ENCODE measurements around the gene PNRC2. TPM values are rescaled to one million over a fixed set of nuclear protein-coding genes. Genes with fewer than 3 reads are reported as not detected.
"Not testable (repeated sequence)": the region's sequence is repeated elsewhere in the genome, so short reads cannot be mapped to it uniquely, and the experiment has no call there.

Gene PNRC2
- total RNA-seq, 1 experiment from 2014 or later, result 166 TPM

DNA sequence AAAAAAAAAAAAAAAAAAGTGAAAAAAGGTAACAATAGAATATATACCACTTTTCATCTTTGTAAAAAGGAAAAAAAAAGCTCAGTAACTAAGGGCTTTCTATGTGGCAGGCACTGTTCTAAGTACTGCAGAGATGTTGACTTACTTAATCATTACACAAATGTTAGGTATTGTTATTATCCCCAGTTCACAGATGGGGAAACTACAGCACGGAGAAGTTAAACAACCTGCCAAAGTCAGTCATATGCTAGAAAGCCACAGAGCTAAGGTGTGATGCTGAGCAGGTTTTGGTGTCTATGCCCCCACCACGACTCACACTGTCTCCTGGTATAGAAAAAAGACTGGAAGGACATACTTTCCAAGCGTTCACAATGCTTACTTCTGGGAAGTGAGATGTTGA is 6.6 kb upstream of the PNRC2 start:
- Mint-ChIP-seq H3K9me3 (no peaks in the 10 kb centered on the region), H3K27ac (no peak overlapping the region), H3K36me3 (no peaks in the 10 kb centered on the region), H3K27me3 (ENCODE audit: low read depth) (no peaks in the 10 kb centered on the region), H3K4me3 (no peak overlapping the region), H3K4me1 (peaks cover 25% of the 10 kb centered on the region)
- DNase-seq (ENCODE audit: low spot score) (no peak), ATAC-seq (no peak)
- ChIA-PET POLR2A (interaction anchor here (0.6 kb wide), 1 partner anchor 27 kb away, joined by 4 read pairs; the partner anchor contains the start of gene SRSF10), CTCF (interaction anchor here (0.6 to 1.8 kb wide), 5 partner anchors 43 to 583 kb away, joined by 3 to 9 read pairs (median 6); no protein-coding TSS in a partner anchor)
- no peak for TF ChIP-seq ZNF138 (CRISPR knock-in tag; conservative IDR thresholded peaks at IDR 0.05)

DNA sequence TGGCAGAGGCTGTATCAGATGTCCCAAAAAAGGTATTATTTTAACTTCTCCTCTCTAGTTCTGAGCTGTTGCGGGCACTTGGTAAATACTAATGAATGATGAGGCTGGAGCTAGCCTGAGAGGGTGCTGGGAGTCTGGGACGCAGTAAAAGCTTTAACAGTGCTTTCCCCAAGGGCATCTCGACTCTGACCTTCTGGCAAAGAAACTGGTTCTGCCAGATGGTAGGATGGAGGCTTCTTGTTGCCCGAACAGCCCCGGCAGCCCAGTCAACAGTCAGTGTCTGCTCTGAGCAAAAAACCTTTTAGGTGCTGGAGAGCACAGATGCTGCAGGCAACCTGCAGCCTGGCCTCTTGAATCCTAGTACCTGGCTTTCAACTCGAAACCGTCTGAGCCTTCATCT is 2.5 kb upstream of the PNRC2 start:
- ChIA-PET POLR2A (interaction anchor here (0.5 to 1.1 kb wide), 3 partner anchors 132 to 193 kb away, joined by 3 to 5 read pairs (median 3); partner anchors contain the start of gene HMGCL), CTCF (interaction anchor here (0.8 to 2.3 kb wide), 10 partner anchors 8 to 435 kb away, joined by 3 to 11 read pairs (median 4); no protein-coding TSS in a partner anchor)
- TF ChIP-seq ELF4 (CRISPR knock-in tag; IDR thresholded peaks at IDR 0.05; ENCODE audit: low read depth) (no peak), NFE2L1 (CRISPR knock-in tag; IDR thresholded peaks at IDR 0.05) (no peak), ZNF138 (CRISPR knock-in tag; conservative IDR thresholded peaks at IDR 0.05) (no peak)
- TF ChIP-seq, protein P1, sequence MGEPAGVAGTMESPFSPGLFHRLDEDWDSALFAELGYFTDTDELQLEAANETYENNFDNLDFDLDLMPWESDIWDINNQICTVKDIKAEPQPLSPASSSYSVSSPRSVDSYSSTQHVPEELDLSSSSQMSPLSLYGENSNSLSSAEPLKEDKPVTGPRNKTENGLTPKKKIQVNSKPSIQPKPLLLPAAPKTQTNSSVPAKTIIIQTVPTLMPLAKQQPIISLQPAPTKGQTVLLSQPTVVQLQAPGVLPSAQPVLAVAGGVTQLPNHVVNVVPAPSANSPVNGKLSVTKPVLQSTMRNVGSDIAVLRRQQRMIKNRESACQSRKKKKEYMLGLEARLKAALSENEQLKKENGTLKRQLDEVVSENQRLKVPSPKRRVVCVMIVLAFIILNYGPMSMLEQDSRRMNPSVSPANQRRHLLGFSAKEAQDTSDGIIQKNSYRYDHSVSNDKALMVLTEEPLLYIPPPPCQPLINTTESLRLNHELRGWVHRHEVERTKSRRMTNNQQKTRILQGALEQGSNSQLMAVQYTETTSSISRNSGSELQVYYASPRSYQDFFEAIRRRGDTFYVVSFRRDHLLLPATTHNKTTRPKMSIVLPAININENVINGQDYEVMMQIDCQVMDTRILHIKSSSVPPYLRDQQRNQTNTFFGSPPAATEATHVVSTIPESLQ (CRISPR knock-in tag; IDR thresholded peaks at IDR 0.05), result no peak
- TF ChIP-seq, protein P2, sequence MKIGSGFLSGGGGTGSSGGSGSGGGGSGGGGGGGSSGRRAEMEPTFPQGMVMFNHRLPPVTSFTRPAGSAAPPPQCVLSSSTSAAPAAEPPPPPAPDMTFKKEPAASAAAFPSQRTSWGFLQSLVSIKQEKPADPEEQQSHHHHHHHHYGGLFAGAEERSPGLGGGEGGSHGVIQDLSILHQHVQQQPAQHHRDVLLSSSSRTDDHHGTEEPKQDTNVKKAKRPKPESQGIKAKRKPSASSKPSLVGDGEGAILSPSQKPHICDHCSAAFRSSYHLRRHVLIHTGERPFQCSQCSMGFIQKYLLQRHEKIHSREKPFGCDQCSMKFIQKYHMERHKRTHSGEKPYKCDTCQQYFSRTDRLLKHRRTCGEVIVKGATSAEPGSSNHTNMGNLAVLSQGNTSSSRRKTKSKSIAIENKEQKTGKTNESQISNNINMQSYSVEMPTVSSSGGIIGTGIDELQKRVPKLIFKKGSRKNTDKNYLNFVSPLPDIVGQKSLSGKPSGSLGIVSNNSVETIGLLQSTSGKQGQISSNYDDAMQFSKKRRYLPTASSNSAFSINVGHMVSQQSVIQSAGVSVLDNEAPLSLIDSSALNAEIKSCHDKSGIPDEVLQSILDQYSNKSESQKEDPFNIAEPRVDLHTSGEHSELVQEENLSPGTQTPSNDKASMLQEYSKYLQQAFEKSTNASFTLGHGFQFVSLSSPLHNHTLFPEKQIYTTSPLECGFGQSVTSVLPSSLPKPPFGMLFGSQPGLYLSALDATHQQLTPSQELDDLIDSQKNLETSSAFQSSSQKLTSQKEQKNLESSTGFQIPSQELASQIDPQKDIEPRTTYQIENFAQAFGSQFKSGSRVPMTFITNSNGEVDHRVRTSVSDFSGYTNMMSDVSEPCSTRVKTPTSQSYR (CRISPR knock-in tag; IDR thresholded peaks at IDR 0.05), result no peak
- TF ChIP-seq, protein P3, sequence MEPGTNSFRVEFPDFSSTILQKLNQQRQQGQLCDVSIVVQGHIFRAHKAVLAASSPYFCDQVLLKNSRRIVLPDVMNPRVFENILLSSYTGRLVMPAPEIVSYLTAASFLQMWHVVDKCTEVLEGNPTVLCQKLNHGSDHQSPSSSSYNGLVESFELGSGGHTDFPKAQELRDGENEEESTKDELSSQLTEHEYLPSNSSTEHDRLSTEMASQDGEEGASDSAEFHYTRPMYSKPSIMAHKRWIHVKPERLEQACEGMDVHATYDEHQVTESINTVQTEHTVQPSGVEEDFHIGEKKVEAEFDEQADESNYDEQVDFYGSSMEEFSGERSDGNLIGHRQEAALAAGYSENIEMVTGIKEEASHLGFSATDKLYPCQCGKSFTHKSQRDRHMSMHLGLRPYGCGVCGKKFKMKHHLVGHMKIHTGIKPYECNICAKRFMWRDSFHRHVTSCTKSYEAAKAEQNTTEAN (CRISPR knock-in tag; IDR thresholded peaks at IDR 0.05), result no peak

DNA sequence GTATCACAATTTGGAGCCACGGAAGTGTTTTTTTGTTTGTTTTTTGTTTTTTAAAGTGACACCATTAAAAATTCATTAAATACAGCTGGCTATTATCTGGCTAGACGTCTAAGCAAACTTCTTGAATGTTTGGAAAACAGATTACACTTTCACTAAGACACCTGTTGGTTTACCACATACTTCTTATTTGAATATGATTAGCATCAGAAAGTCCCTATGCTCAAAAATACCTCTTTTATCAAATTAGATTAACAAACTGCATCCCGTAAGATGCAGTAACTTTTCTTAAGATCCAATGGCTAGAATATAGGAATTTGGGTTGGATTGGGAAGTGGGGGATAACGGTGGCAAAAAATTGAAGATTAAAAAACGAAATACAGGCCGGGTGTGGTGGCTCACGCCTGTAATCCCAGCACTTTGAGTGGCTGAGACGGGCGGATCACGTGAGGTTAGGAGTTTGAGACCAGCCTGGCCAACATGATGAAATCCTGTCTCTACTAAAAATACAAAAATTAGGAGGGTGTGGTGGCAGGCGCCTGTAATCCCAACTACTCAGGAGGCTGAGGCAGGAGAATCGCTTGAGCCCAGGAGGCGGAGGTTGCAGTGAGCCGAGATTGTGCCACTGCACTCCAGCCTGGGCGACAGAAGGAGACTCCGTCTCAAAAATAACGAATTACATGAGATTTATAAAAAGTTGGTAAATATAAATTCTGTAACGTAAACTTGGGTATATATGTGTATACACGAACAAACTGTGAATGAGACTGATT is 1.4 kb upstream of the PNRC2 start:
- POLR2A ChIA-PET; ATAC-seq; H3K27me3 Mint-ChIP-seq (ENCODE audit: low read depth); H3K9me3 Mint-ChIP-seq; DNase-seq (ENCODE audit: low spot score): not testable (repeated sequence)
- H3K4me3 Mint-ChIP-seq, result peak overlapping the region; percentile 88
- CTCF ChIA-PET, result interaction anchor here (1.2 to 2.3 kb wide), 6 partner anchors 9 to 192 kb away, joined by 3 to 11 read pairs (median 4); no protein-coding TSS in a partner anchor
- H3K27ac Mint-ChIP-seq, result peak overlapping the region; percentile 96
- peaks cover 23% of the 10 kb centered on the region for H3K36me3 Mint-ChIP-seq
- peaks cover 46% of the 10 kb centered on the region for H3K4me1 Mint-ChIP-seq

More for the DNA sequence above, 2.5 kb upstream of the PNRC2 start:
- ATAC-seq, result no peak
- no peaks in the 10 kb centered on the region for H3K27me3 Mint-ChIP-seq (ENCODE audit: low read depth)
- no peak for DNase-seq (ENCODE audit: low spot score)
- peak overlapping the region; percentile 7; the same call in 1 of the 2 replicates for H3K27ac Mint-ChIP-seq
- no peaks in the 10 kb centered on the region for H3K9me3 Mint-ChIP-seq
- H3K4me1 Mint-ChIP-seq, result peaks cover 46% of the 10 kb centered on the region
- H3K36me3 Mint-ChIP-seq, result peaks cover 23% of the 10 kb centered on the region
- peak overlapping the region; percentile 21 for H3K4me3 Mint-ChIP-seq

DNA sequence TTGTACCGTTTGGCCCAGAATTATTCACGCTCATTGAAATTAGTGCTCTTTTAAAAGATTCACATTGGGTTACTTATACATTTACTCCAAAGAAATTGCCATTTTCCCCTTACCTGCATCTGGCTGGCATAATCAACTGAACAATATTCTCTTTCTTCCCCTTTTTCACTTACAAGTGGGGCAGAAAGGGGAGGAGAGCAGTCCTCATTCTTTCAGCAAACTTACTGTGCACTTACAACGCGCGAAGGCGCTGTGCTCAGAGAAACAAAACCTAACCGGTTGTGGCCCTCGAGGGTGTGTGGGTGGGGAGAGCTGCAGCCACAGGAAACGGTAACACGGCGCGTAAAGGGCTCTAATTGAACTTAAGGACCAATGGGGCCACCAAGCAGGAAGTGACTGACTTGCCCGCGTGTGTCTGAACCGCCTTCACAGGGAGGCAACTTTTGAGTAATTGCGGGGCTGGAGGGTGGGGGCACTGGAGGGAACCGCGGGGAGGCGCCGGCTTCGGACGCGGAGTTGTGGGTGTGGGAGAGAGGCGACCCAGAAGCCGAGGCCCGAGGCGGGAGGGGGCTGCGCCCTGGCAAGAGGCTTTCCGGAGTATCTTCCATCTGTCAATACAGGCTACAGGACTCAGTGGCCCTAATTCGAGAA is 693 bp upstream of the PNRC2 start:
- Mint-ChIP-seq H3K4me1 (peaks cover 46% of the 10 kb centered on the region), H3K27ac (peak overlapping the region; percentile 96), H3K4me3 (peak overlapping the region; percentile 88), H3K27me3 (ENCODE audit: low read depth) (no peaks in the 10 kb centered on the region), H3K9me3 (no peaks in the 10 kb centered on the region), H3K36me3 (peaks cover 23% of the 10 kb centered on the region)
- peak; percentile 75 for DNase-seq (ENCODE audit: low spot score)
- ChIA-PET CTCF (interaction anchor here (1.0 to 1.6 kb wide), 3 partner anchors 10 to 187 kb away, joined by 4 to 5 read pairs (median 4); no protein-coding TSS in a partner anchor), POLR2A (interaction anchor here (1.4 kb wide), 1 partner anchor 191 kb away, joined by 4 read pairs; no protein-coding TSS in a partner anchor)
- peak; percentile 64 for ATAC-seq
- no peak for TF ChIP-seq PRRX2 (CRISPR knock-in tag; IDR thresholded peaks at IDR 0.05)
- 0 out of 2 replicates have a peak, but pooled peaks have one; percentile 45 for TF ChIP-seq NFE2L1 (CRISPR knock-in tag; IDR thresholded peaks at IDR 0.05)
- TF ChIP-seq NR1H2 (CRISPR knock-in tag; IDR thresholded peaks at IDR 0.05), result no peak
- 0 out of 2 replicates have a peak, but pooled peaks have one; percentile 34 for TF ChIP-seq FOXK1 (CRISPR knock-in tag; IDR thresholded peaks at IDR 0.05)
- TF ChIP-seq, protein P4, sequence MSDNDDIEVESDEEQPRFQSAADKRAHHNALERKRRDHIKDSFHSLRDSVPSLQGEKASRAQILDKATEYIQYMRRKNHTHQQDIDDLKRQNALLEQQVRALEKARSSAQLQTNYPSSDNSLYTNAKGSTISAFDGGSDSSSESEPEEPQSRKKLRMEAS (CRISPR knock-in tag; IDR thresholded peaks at IDR 0.05), result peak; percentile 33; the same call in 1 of the 2 replicates
- TF ChIP-seq, protein P5, sequence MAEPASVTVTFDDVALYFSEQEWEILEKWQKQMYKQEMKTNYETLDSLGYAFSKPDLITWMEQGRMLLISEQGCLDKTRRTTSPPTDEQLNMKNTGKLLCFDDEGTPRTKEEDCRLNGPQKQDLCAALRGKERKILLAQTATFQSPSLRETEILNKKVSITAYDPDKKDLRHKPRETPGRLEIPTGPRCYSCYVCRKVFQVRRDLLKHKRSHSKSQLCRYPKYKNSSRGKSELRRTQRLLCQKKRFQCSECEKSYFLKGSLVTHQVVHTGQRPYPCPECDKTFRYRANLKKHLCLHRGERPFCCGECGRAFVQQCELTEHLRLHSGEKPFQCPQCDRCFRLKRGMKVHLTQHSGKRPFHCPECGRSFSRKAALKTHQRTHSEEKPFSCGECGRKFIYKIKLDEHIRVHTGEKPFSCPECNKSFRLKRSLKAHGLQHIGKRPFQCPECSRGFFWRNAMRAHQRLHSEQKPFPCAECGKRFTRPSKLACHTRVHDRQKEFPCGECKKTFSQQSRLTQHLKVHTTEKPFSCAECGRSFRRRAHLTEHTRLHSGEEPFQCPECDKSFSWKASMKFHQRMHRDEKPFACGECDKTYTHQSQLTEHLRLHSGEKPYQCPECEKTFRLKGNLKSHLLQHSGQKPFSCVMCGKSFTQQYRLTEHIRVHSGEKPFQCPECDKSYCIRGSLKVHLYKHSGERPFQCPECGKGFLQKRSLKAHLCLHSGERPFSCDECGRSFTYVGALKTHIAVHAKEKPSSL (CRISPR knock-in tag; conservative IDR thresholded peaks at IDR 0.05), result no peak
- TF ChIP-seq, protein P6, sequence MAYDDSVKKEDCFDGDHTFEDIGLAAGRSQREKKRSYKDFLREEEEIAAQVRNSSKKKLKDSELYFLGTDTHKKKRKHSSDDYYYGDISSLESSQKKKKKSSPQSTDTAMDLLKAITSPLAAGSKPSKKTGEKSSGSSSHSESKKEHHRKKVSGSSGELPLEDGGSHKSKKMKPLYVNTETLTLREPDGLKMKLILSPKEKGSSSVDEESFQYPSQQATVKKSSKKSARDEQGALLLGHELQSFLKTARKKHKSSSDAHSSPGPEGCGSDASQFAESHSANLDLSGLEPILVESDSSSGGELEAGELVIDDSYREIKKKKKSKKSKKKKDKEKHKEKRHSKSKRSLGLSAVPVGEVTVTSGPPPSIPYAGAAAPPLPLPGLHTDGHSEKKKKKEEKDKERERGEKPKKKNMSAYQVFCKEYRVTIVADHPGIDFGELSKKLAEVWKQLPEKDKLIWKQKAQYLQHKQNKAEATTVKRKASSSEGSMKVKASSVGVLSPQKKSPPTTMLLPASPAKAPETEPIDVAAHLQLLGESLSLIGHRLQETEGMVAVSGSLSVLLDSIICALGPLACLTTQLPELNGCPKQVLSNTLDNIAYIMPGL (CRISPR knock-in tag; IDR thresholded peaks at IDR 0.05), result peak; percentile 25; the same call in 1 of the 2 replicates
- no peak for TF ChIP-seq JUN (CRISPR knock-in tag; IDR thresholded peaks at IDR 0.05)
